H9 (cell line): ENCODE results near the gene ODF4. TPM values are rescaled to one million over a fixed set of nuclear protein-coding genes. Genes with fewer than 3 reads are reported as not detected.

ENCODE experiments used
- DNase-seq: peaks from one replicate; pipeline ENCODE4 v3.0.0-alpha.2; 2017
- H2AFZ ChIP-seq: one replicate; pipeline ENCODE4 v1.6.1; 2013; ENCODE audit warnings: mild to moderate bottlenecking, low read length, control low read depth, moderate library complexity
- H2AK5ac ChIP-seq: 2 replicates; pipeline ENCODE4 v1.6.1; 2013; ENCODE audit warnings: low read length, control low read depth, mixed read lengths; ENCODE audit not compliant: insufficient read length
- H2BK120ac ChIP-seq: one replicate; pipeline ENCODE4 v1.6.1; 2013; ENCODE audit warnings: low read depth, mild to moderate bottlenecking, low read length, control low read depth, inconsistent platforms; ENCODE audit not compliant: poor library complexity, severe bottlenecking
- H2BK12ac ChIP-seq: 2 replicates; pipeline ENCODE4 v1.6.1; 2013; ENCODE audit warnings: low read length, control low read depth, mixed read lengths, low read depth; ENCODE audit not compliant: insufficient read length
- H2BK15ac ChIP-seq: 2 replicates; pipeline ENCODE4 v1.6.1; 2013; ENCODE audit warnings: low read depth, low read length, control low read depth
- H2BK20ac ChIP-seq: one replicate; pipeline ENCODE4 v1.6.1; 2013; ENCODE audit warnings: low read depth, mild to moderate bottlenecking, low read length, control low read depth, inconsistent platforms; ENCODE audit not compliant: poor library complexity, severe bottlenecking
- H2BK5ac ChIP-seq: 2 replicates; pipeline ENCODE4 v1.6.1; 2013; ENCODE audit warnings: low read length, control low read depth, mixed read lengths; ENCODE audit not compliant: insufficient read length
- H3K14ac ChIP-seq: 2 replicates; pipeline ENCODE4 v1.6.1; 2013; ENCODE audit warnings: low read length, control low read depth; ENCODE audit not compliant: insufficient read depth
- H3K18ac ChIP-seq: 2 replicates; pipeline ENCODE4 v1.6.1; 2013; ENCODE audit warnings: low read depth, mild to moderate bottlenecking, mixed read lengths, low read length, control low read depth; ENCODE audit not compliant: insufficient read length
- H3K23ac ChIP-seq: 2 replicates; pipeline ENCODE4 v1.6.1; 2013; ENCODE audit warnings: low read length, control low read depth, mixed read lengths, low read depth; ENCODE audit not compliant: insufficient read length
- H3K23me2 ChIP-seq: 2 replicates; pipeline ENCODE4 v1.6.1; 2013; ENCODE audit warnings: low read depth, mild to moderate bottlenecking, mixed read lengths, low read length, control low read depth; ENCODE audit not compliant: insufficient read length, poor library complexity, severe bottlenecking
- H3K27ac ChIP-seq: 2 replicates; pipeline ENCODE4 v1.5.1; 2013; ENCODE audit warnings: low read length, control low read depth, mixed read lengths, low read depth; ENCODE audit not compliant: insufficient read length
- H3K27me3 ChIP-seq: 2 replicates; pipeline ENCODE4 v1.6.1; 2013; ENCODE audit warnings: low read length, control low read depth, inconsistent platforms; ENCODE audit not compliant: insufficient read depth
- H3K4ac ChIP-seq: 2 replicates; pipeline ENCODE4 v1.6.1; 2013; ENCODE audit warnings: low read depth, mild to moderate bottlenecking, control low read depth, inconsistent platforms, low read length, moderate library complexity
- H3K4me1 ChIP-seq: 2 replicates; pipeline ENCODE4 v1.6.1; 2013; ENCODE audit warnings: low read length, control low read depth, inconsistent platforms; ENCODE audit not compliant: insufficient read depth
- H3K4me2 ChIP-seq: 2 replicates; pipeline ENCODE4 v1.6.1; 2013; ENCODE audit warnings: low read length, control low read depth, mixed read lengths; ENCODE audit not compliant: insufficient read length, insufficient read depth
- H3K56ac ChIP-seq: 2 replicates; pipeline ENCODE4 v1.6.1; 2013; ENCODE audit warnings: low read depth, mild to moderate bottlenecking, mixed read lengths, low read length, control low read depth; ENCODE audit not compliant: insufficient read length
- H3K79me1 ChIP-seq: 2 replicates; pipeline ENCODE4 v1.6.1; 2013; ENCODE audit warnings: low read depth, mild to moderate bottlenecking, moderate library complexity, low read length, control low read depth, inconsistent platforms; ENCODE audit not compliant: insufficient read depth, poor library complexity, severe bottlenecking
- H3K79me2 ChIP-seq: 2 replicates; pipeline ENCODE4 v1.6.1; 2013; ENCODE audit warnings: low read length, control low read depth, inconsistent platforms; ENCODE audit not compliant: insufficient read depth
- H3K9ac ChIP-seq: 2 replicates; pipeline ENCODE4 v1.6.1; 2013; ENCODE audit warnings: low read length, control low read depth, mixed read lengths; ENCODE audit not compliant: insufficient read length; ENCODE audit errors: extremely low read depth
- H3K9me3 ChIP-seq: one replicate; pipeline ENCODE4 v1.6.1; 2013; ENCODE audit warnings: low read depth, low read length, inconsistent platforms; ENCODE audit not compliant: control insufficient read depth
- H3T11ph ChIP-seq: one replicate; pipeline ENCODE4 v1.6.1; 2013; ENCODE audit warnings: mild to moderate bottlenecking, low read length, control low read depth, inconsistent platforms
- H4K20me1 ChIP-seq: one replicate; pipeline ENCODE4 v1.6.1; 2013; ENCODE audit not compliant: control insufficient read depth, insufficient read length, insufficient read depth
- H4K5ac ChIP-seq: 2 replicates; pipeline ENCODE4 v1.6.1; 2013; ENCODE audit warnings: low read depth, mild to moderate bottlenecking, mixed read lengths, low read length, control low read depth; ENCODE audit not compliant: insufficient read length
- H4K8ac ChIP-seq: replicated peaks from 2 replicates; pipeline ENCODE4 v1.6.1; 2013; ENCODE audit warnings: low read length, control low read depth, mixed read lengths, low read depth; ENCODE audit not compliant: insufficient read length
- H4K91ac ChIP-seq: 2 replicates; pipeline ENCODE4 v1.6.1; 2013; ENCODE audit warnings: low read depth, mild to moderate bottlenecking, moderate library complexity, mixed read lengths, low read length, control low read depth; ENCODE audit not compliant: insufficient read length
- H3K27ac Mint-ChIP-seq, 3 experiments: 2 replicates in 2 of 3; 3 replicates in 1 of 3; pipeline ENCODE4 v1.8.0; 2020 to 2021; ENCODE audit warnings: mixed read lengths in 3 of 3, mild to moderate bottlenecking in 1 of 3, moderate library complexity in 1 of 3
- H3K27me3 Mint-ChIP-seq: 2 replicates; pipeline ENCODE4 v1.8.0; 2021; ENCODE audit warnings: low read depth, mild to moderate bottlenecking, moderate library complexity, mixed read lengths
- H3K36me3 Mint-ChIP-seq, 3 experiments: 2 replicates in 2 of 3; 3 replicates in 1 of 3; pipeline ENCODE4 v1.8.0; 2020 to 2021; ENCODE audit warnings: low read depth in 3 of 3, mixed read lengths in 3 of 3; ENCODE audit not compliant: insufficient read depth in 1 of 3
- H3K4me1 Mint-ChIP-seq, 2 experiments: 2 replicates each; pipeline ENCODE4 v1.8.0; 2020; ENCODE audit warnings: mixed read lengths in 2 of 2
- H3K4me3 Mint-ChIP-seq, 2 experiments: 2 replicates in 1 of 2; 3 replicates in 1 of 2; pipeline ENCODE4 v1.8.0; 2020 to 2021; ENCODE audit warnings: mild to moderate bottlenecking in 2 of 2, mixed read lengths in 2 of 2, moderate library complexity in 1 of 2
- H3K9me3 Mint-ChIP-seq, 2 experiments: 2 replicates in 1 of 2; 3 replicates in 1 of 2; pipeline ENCODE4 v1.8.0; 2020; ENCODE audit warnings: mild to moderate bottlenecking in 2 of 2, mixed read lengths in 2 of 2, moderate library complexity in 1 of 2
- CTCF ChIP-seq: fragments of 200-600 bp; sonication (generic); conservative IDR thresholded peaks from 3 replicates; pipeline ENCODE4 v1.8.0; 2021; ENCODE audit warnings: antibody characterized with exemption, mild to moderate bottlenecking
- WGBS: extraction: QIAGEN DNeasy Blood & Tissue Kit; methylation state at CpG from one replicate; pipeline ENCODE4 v1.1.7; 2013; ENCODE audit warnings: missing lambda C conversion rate, low lambda C conversion rate, mixed read lengths; ENCODE audit not compliant: insufficient read length; ENCODE audit errors: extremely low coverage; 5-methylcytosine and 5-hydroxymethylcytosine counted together
- total RNA-seq: library from RNA; stranded (reverse); gene quantifications from 2 replicates; pipeline ENCODE4 v1.2.1, GENCODE V29; 2021

Gene ODF4
- total RNA-seq, 1 experiment from 2014 or later: not detected

GRCh38 chr17:8300627-8301242 is 38.9 kb upstream of the ODF4 start:
- WGBS: no CpG with 5 or more reads among the region's 8 CpGs
- Histone ChIP-seq H2BK20ac (no peak overlapping the region), H3T11ph (no peak overlapping the region), H2AK5ac (no peak overlapping the region), H3K4me1 (no peaks in the 10 kb centered on the region), H3K27me3 (no peaks in the 10 kb centered on the region), H3K79me1 (no peaks in the 10 kb centered on the region), H3K4me2 (no peak overlapping the region), H2BK12ac (no peak overlapping the region), H3K79me2 (no peaks in the 10 kb centered on the region), H2BK120ac (no peak overlapping the region), H4K5ac (no peak overlapping the region), H2AFZ (no peak overlapping the region), H3K9ac (no peak overlapping the region), H3K14ac (no peak overlapping the region), H3K56ac (no peak overlapping the region), H4K91ac (no peak overlapping the region), H3K4ac (no peak overlapping the region), H3K9me3 (no peaks in the 10 kb centered on the region), H3K18ac (no peak overlapping the region), H3K27ac (no peak overlapping the region), H2BK5ac (no peak overlapping the region), H3K23me2 (no peaks in the 10 kb centered on the region), H4K8ac (no peak overlapping the region), H4K20me1 (no peaks in the 10 kb centered on the region), H2BK15ac (no peak overlapping the region), H3K23ac (no peak overlapping the region)
- Mint-ChIP-seq H3K4me1 (peaks cover 4 to 5% of the 10 kb centered on the region in 2 experiments; a peak in 3 of 4 replicates), H3K9me3 (peaks cover 0 to 6% of the 10 kb centered on the region in 2 experiments; a peak in 1 of 5 replicates), H3K27ac (no peak overlapping the region), H3K4me3 (peak overlapping the region in 1 of 2 experiments; percentile 50; a peak in 3 of 5 replicates), H3K36me3 (no peaks in the 10 kb centered on the region), H3K27me3 (peaks cover 6% of the 10 kb centered on the region; the same call in 1 of the 2 replicates)
- peak; percentile 89 for DNase-seq
- peak; percentile 87 for TF ChIP-seq CTCF
